Measurements from ENCODE around the gene SNAPC1.

SNAPC1 gene

GRCh38 chr14:61803755-61804154 is 41.5 kb downstream of the SNAPC1 start:
- TF ChIP-seq CTCF (IDR thresholded peaks at IDR 0.05; ENCODE audit: insufficient read depth, low read depth, low read length, missing control alignments): no peak

GRCh38 chr14:61805451-61805850 is 43.2 kb downstream of the SNAPC1 start:
- DNase-seq (ENCODE audit: low read depth): no peak

More at GRCh38 chr14:61803755-61804154, 41.5 kb downstream of the SNAPC1 start:
- no peak for DNase-seq (ENCODE audit: low read depth)
- no peak overlapping the region for H3K4me3 ChIP-seq (ENCODE audit: low read length)

GRCh38 chr14:61811882-61812346 is 49.7 kb downstream of the SNAPC1 start:
- DNase-seq (ENCODE audit: low read depth): no peak
- no peak overlapping the region for H3K4me3 ChIP-seq (ENCODE audit: low read length)
- TF ChIP-seq CTCF (IDR thresholded peaks at IDR 0.05; ENCODE audit: insufficient read depth, low read depth, low read length, missing control alignments): no peak

More at GRCh38 chr14:61805451-61805850, 43.2 kb downstream of the SNAPC1 start:
- no peak overlapping the region for H3K4me3 ChIP-seq (ENCODE audit: low read length)
- no peak for TF ChIP-seq CTCF (IDR thresholded peaks at IDR 0.05; ENCODE audit: insufficient read depth, low read depth, low read length, missing control alignments)

- H3K4me3 ChIP-seq (ENCODE audit: low read length): peak within 1 kb of the TSS; percentile 24
- TF ChIP-seq CTCF (IDR thresholded peaks at IDR 0.05; ENCODE audit: insufficient read depth, low read depth, low read length, missing control alignments): no peak
- DNase-seq (ENCODE audit: low read depth): peak; percentile 4
Observed at GRCh38 chr14:61812347-61813095, 50.3 kb downstream of the SNAPC1 start, which contains the start of gene SYT16. Gene SYT16 (plus strand): TSS chr14:61812703.

GRCh38 chr14:61813096-61813606 is 50.9 kb downstream of the SNAPC1 start:
- TF ChIP-seq CTCF (IDR thresholded peaks at IDR 0.05; ENCODE audit: insufficient read depth, low read depth, low read length, missing control alignments): no peak
- H3K4me3 ChIP-seq (ENCODE audit: low read length): peak overlapping the region; percentile 24
- DNase-seq (ENCODE audit: low read depth): no peak

- H3K4me3 ChIP-seq (ENCODE audit: low read length): no peak overlapping the region
- TF ChIP-seq CTCF (IDR thresholded peaks at IDR 0.05; ENCODE audit: insufficient read depth, low read depth, low read length, missing control alignments): no peak
Observed at GRCh38 chr14:61822458-61822857, 60.2 kb downstream of the SNAPC1 start.

More at GRCh38 chr14:61822458-61822857, 60.2 kb downstream of the SNAPC1 start:
- no peak for DNase-seq (ENCODE audit: low read depth)
